HepG2 (cell line): Measurements from ENCODE around the gene SMIM1. TPM values are rescaled to one million over a fixed set of nuclear protein-coding genes. Genes with fewer than 3 reads are reported as not detected.
A peak's percentile ranks its signal among the peaks of the same experiment; 100 is the strongest.

Source experiments
- ARID5B ChIP-seq: IDR thresholded peaks from 2 replicates; pipeline ENCODE4 v1.4.0; 2020; ENCODE audit warnings: mild to moderate bottlenecking, missing genetic modification reagents
- ELF4 ChIP-seq: sonication (generic); formaldehyde crosslinking; IDR thresholded peaks from 2 replicates; pipeline ENCODE4 v1.5.0; 2020; ENCODE audit warnings: missing genetic modification reagents, mild to moderate bottlenecking, moderate library complexity, borderline replicate concordance
- FOXC1 ChIP-seq: sonication (generic); formaldehyde crosslinking; IDR thresholded peaks from 2 replicates; pipeline ENCODE4 v1.8.0; 2022; ENCODE audit warnings: mild to moderate bottlenecking, missing genetic modification reagents, borderline replicate concordance
- GMEB1 ChIP-seq: sonication (generic); formaldehyde crosslinking; IDR thresholded peaks from 2 replicates; pipeline ENCODE4 v1.5.1; 2020; ENCODE audit warnings: missing genetic modification reagents, mild to moderate bottlenecking, borderline replicate concordance
- GMEB2 ChIP-seq: IDR thresholded peaks from 2 replicates; pipeline ENCODE4 v1.6.1; 2016; ENCODE audit warnings: missing biosample characterization, missing genetic modification reagents, low read depth
- IRF2 ChIP-seq: IDR thresholded peaks from 2 replicates; pipeline ENCODE4 v1.6.1; 2018; ENCODE audit warnings: missing genetic modification reagents, missing compliant biosample characterization
- KDM1A ChIP-seq: IDR thresholded peaks from 2 replicates; pipeline ENCODE4 v1.6.1; 2016; ENCODE audit warnings: missing compliant biosample characterization
- NBN ChIP-seq: fragments of 450-650 bp; conservative IDR thresholded peaks from 2 replicates; pipeline ENCODE4 v1.6.1; 2017
- NRL ChIP-seq: sonication (generic); formaldehyde crosslinking; IDR thresholded peaks from 2 replicates; pipeline ENCODE4 v1.5.0; 2020; ENCODE audit warnings: missing genetic modification reagents, mild to moderate bottlenecking, moderate library complexity, borderline replicate concordance
- PHB2 ChIP-seq: fragments of 450-650 bp; IDR thresholded peaks from 2 replicates; pipeline ENCODE4 v1.6.1; 2018; ENCODE audit not compliant: partially characterized antibody
- POLR2G ChIP-seq: fragments of 200-400 bp; formaldehyde crosslinking; IDR thresholded peaks from 2 replicates; pipeline ENCODE4 v1.6.1; 2018; ENCODE audit warnings: mild to moderate bottlenecking, low read depth, low read length, moderate library complexity
- PRMT3 ChIP-seq: sonication (generic); formaldehyde crosslinking; IDR thresholded peaks from 2 replicates; pipeline ENCODE4 v1.8.1; 2022; ENCODE audit warnings: low read depth, mild to moderate bottlenecking, moderate library complexity, missing genetic modification reagents, borderline replicate concordance
- SOX13 ChIP-seq, 3 experiments: fragments of 450-650 bp in 1 of 3; sonication (generic) in 1 of 3; formaldehyde crosslinking in 1 of 3; IDR thresholded peaks in 2 of 3; conservative IDR thresholded peaks in 1 of 3; 2 replicates each; pipeline versions ENCODE4 v1.5.0 to v1.6.1; 2016 to 2020; ENCODE audit warnings: antibody characterized with exemption in 1 of 3, mild to moderate bottlenecking in 1 of 3, missing compliant biosample characterization in 1 of 3, missing genetic modification reagents in 1 of 3, moderate library complexity in 1 of 3
- ZBTB8A ChIP-seq: sonication (generic); formaldehyde crosslinking; IDR thresholded peaks from 2 replicates; pipeline ENCODE4 v1.4.0; 2020; ENCODE audit warnings: mild to moderate bottlenecking, low read depth, missing genetic modification reagents, borderline replicate concordance
- ZIK1 ChIP-seq: sonication (generic); formaldehyde crosslinking; IDR thresholded peaks from 2 replicates; pipeline ENCODE4 v1.5.0; 2020; ENCODE audit warnings: mild to moderate bottlenecking, low read depth, missing genetic modification reagents, borderline replicate concordance
- ZMYM4 ChIP-seq: sonication (generic); formaldehyde crosslinking; IDR thresholded peaks from 2 replicates; pipeline ENCODE4 v1.8.1; 2023; ENCODE audit warnings: mild to moderate bottlenecking, missing genetic modification reagents
- ZNF501 ChIP-seq: sonication (generic); formaldehyde crosslinking; IDR thresholded peaks from 2 replicates; pipeline ENCODE4 v1.5.1; 2020; ENCODE audit warnings: mild to moderate bottlenecking, moderate library complexity, missing genetic modification reagents
- ZNF564 ChIP-seq: sonication (generic); formaldehyde crosslinking; IDR thresholded peaks from 2 replicates; pipeline ENCODE4 v1.8.1; 2023; ENCODE audit warnings: mild to moderate bottlenecking, missing genetic modification reagents
- ZNF672 ChIP-seq: sonication (generic); formaldehyde crosslinking; IDR thresholded peaks from 2 replicates; pipeline ENCODE4 v1.8.1; 2022; ENCODE audit warnings: missing genetic modification reagents
- ZNF788 ChIP-seq: sonication (generic); formaldehyde crosslinking; IDR thresholded peaks from 2 replicates; pipeline ENCODE4 v1.5.0; 2020; ENCODE audit warnings: mild to moderate bottlenecking, missing genetic modification reagents, borderline replicate concordance
- ZSCAN31 ChIP-seq: sonication (generic); formaldehyde crosslinking; IDR thresholded peaks from 2 replicates; pipeline ENCODE4 v1.5.0; 2020; ENCODE audit warnings: low read depth, mild to moderate bottlenecking, missing genetic modification reagents
- polyA plus RNA-seq, 8 experiments: library from polyadenylated mRNA; depleted of rRNA in 3 of 8; stranded (reverse) in 7 of 8; unstranded in 1 of 8; fragments of >200 nt; fragmentation: Illumina TruSeq in 4 of 8; extraction: Trizol in 4 of 8; gene quantifications; 2 replicates each; pipeline versions ENCODE4 v1.2.1 to v1.2.3, GENCODE V29; 2011 to 2016; ENCODE audit warnings: low read depth in 4 of 8, missing spikeins in 1 of 8, mixed read lengths in 1 of 8; ENCODE audit not compliant: insufficient read depth in 1 of 8
- total RNA-seq, 5 experiments: library from RNA; depleted of rRNA; stranded (reverse); fragments of >200 nt; fragmentation: Illumina TruSeq; extraction: Trizol; gene quantifications; 2 replicates each; pipeline ENCODE4 v1.2.3, GENCODE V29; 2016; ENCODE audit warnings: low read depth in 1 of 5

The SMIM1 gene
- total and polyA plus RNA-seq, 2 of the 13 experiments (the other 11 are each of a cell fraction or from before 2014, with no cell fraction given) = 12.4 to 56.3 TPM

GRCh38 chr1:3771108-3772026 lies 1.2 kb upstream of the SMIM1 start (continued):
- TF ChIP-seq GMEB1 (CRISPR knock-in tag) (no peak), IRF2 (CRISPR knock-in tag) (0 out of 2 replicates have a peak, but pooled peaks have one; percentile 25), ARID5B (no peak), FOXC1 (CRISPR knock-in tag) (peak; percentile 37; the same call in 1 of the 2 replicates), PHB2 (no peak), ZIK1 (no peak), KDM1A (CRISPR knock-in tag) (no peak), SOX13 (IDR thresholded peaks at IDR 0.05) (no peak), SOX13 (CRISPR knock-in tag; conservative IDR thresholded peaks at IDR 0.05 in 1 of 2, IDR thresholded peaks at IDR 0.05 in 1 of 2) (no peak), ZNF501 (peak; percentile 63), POLR2G (peak; percentile 76), PRMT3 (no peak; the same call in 1 of the 2 replicates), ZNF564 (CRISPR knock-in tag) (peak; percentile 29; the same call in 1 of the 2 replicates), GMEB2 (CRISPR knock-in tag) (no peak), ZSCAN31 (CRISPR knock-in tag) (0 out of 2 replicates have a peak, but pooled peaks have one; percentile 5), ZNF672 (CRISPR knock-in tag) (no peak), ZNF788 (CRISPR knock-in tag) (peak; percentile 75; the same call in 1 of the 2 replicates), ZMYM4 (no peak), ZBTB8A (CRISPR knock-in tag) (no peak), ELF4 (CRISPR knock-in tag) (0 out of 2 replicates have a peak, but pooled peaks have one; percentile 43), NBN (no peak), NRL (CRISPR knock-in tag) (peak; percentile 71; the same call in 1 of the 2 replicates)
